Measurements from ENCODE around the gene CPNE6.

DNA sequence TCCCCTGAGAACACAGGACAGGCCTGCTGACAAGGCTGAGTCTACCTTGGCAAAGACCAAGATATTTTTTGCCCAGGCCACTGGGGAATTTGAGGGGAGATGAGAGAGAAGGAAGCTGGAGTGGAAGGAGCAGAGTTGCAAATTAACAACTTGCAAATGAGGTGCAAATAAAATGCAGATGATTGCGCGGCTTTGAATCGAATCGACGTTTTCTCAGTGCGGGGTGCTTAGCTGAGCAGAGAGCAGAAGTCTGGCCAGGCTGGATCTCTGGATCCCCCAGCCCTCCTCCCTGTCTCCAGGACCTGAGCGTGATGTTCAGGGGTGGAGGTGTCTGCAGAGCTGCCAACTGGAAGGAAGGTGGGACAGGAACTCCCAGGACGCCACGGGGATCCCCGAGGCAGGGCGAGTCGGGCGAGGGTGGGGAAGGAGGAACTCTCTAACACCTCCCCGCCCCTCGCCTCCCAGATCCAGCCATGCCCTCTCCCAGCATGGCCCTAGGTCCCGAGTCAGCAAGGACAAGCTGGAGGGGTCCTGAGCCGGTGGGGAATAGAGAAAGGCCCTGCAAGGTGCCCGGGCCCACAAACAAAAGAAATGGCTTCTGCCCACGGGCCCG is 20.1 kb upstream of the CPNE6 start:
- TF ChIP-seq POLR2A (IDR thresholded peaks at IDR 0.05): no peak
- TF ChIP-seq, protein P1, sequence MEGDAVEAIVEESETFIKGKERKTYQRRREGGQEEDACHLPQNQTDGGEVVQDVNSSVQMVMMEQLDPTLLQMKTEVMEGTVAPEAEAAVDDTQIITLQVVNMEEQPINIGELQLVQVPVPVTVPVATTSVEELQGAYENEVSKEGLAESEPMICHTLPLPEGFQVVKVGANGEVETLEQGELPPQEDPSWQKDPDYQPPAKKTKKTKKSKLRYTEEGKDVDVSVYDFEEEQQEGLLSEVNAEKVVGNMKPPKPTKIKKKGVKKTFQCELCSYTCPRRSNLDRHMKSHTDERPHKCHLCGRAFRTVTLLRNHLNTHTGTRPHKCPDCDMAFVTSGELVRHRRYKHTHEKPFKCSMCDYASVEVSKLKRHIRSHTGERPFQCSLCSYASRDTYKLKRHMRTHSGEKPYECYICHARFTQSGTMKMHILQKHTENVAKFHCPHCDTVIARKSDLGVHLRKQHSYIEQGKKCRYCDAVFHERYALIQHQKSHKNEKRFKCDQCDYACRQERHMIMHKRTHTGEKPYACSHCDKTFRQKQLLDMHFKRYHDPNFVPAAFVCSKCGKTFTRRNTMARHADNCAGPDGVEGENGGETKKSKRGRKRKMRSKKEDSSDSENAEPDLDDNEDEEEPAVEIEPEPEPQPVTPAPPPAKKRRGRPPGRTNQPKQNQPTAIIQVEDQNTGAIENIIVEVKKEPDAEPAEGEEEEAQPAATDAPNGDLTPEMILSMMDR (IDR thresholded peaks at IDR 0.05): peak in 1 of 6 experiments; percentile 4
